Pancreas (tissue), 10 donors: ENCODE results near the gene FOXA2. TPM values are rescaled to one million over a fixed set of nuclear protein-coding genes. Genes with fewer than 3 reads are reported as not detected.

Experiments used
- ATAC-seq, 4 donors: fragments of 200-7000 bp; cut with Tn5 transposase; one replicate each; pipeline versions ENCODE4 v1.8.0 to v1.9.1; 2020; ENCODE audit warnings: mild to moderate bottlenecking in 4 of 4, moderate library complexity in 4 of 4
- DNase-seq, 6 donors: peaks; one replicate each; pipeline ENCODE4 v3.0.0-alpha.2; 2020
- FAIRE-seq: peaks from 2 replicates; lab custom pipeline; 2012; peaks lifted over from hg19 to GRCh38; lab: Jason Lieb, UNC
- H3K27ac ChIP-seq, 4 donors: fragments of 200-600 bp; sonication (generic); 1 replicate in 3 of 4; 2 replicates in 1 of 4; pipeline versions ENCODE4 v1.5.0 to v1.8.0; 2020
- H3K27me3 ChIP-seq, 4 donors: fragments of 200-600 bp; one replicate each; pipeline ENCODE4 v1.8.0; 2021
- H3K36me3 ChIP-seq, 3 donors: fragments of 200-600 bp; sonication (generic) in 1 of 3; one replicate each; pipeline versions ENCODE4 v1.5.0 to v1.8.0; 2020 to 2021
- H3K4me1 ChIP-seq, 3 donors: fragments of 200-600 bp; one replicate each; pipeline ENCODE4 v1.8.0; 2021
- H3K4me3 ChIP-seq, 4 donors: fragments of 200-600 bp; sonication (generic) in 2 of 4; one replicate each; pipeline versions ENCODE4 v1.5.0 to v1.8.0; 2020 to 2021
- H3K9me3 ChIP-seq, 4 donors: fragments of 200-600 bp; one replicate each; pipeline ENCODE4 v1.8.0; 2021
- CTCF ChIP-seq, 4 donors: fragments of 200-600 bp; sonication (generic) in 3 of 4; IDR thresholded peaks; one replicate each; pipeline versions ENCODE4 v1.5.0 to v1.8.0; 2021; ENCODE audit warnings: antibody characterized with exemption in 4 of 4
- WGBS, 2 donors: extraction: QIAGEN DNeasy Blood & Tissue Kit; methylation state at CpG; one replicate each; pipeline ENCODE4 v1.1.7; 2013; 5-methylcytosine and 5-hydroxymethylcytosine counted together
- intact Hi-C, 3 donors: fragments of 100-400 bp; cut with DNase I; formaldehyde crosslinking; loops; one replicate each; pipeline versions ENCODE4 v1.11.1 to v1.14.2; 2022
- polyA plus RNA-seq, 2 donors: library from polyadenylated mRNA; stranded (reverse); fragments of 200-250 nt; gene quantifications; one replicate each; pipeline ENCODE4 v1.2.3, GENCODE V29; 2013
- total RNA-seq, 6 donors: library from RNA; stranded (reverse); fragmentation: NEBNext Ultra II Directional in 4 of 6; extraction: Animal tissue kit (Norgen Biotek cat#: 25700) in 4 of 6; gene quantifications; one replicate each; pipeline versions ENCODE4 v1.2.1 to v1.2.4, GENCODE V29; 2021 to 2023
- donor health status: healthy with polysubstance abuse.
- donor health status: DM: no; HTN: no; CAD: no; lungs with moderate emphysema.
- donor health status: DM: no; HTN: no; CAD: no.
- donor health status: control.
- donor health status: control.
- donor health status: Bipolar disorder and iron deficiency.
- donor health status: DM: yes; HTN: yes; CAD: no.
- donor health status: DM: no; HTN: no; CAD: no.
- donor health status: DM: no; HTN: no; CAD: no.
- donor health status: DM: yes; HTN: yes; CAD: no.

Gene FOXA2
- total and polyA plus RNA-seq, 8 donors: 14.2 to 30.4 (median 18.3) TPM

DNA sequence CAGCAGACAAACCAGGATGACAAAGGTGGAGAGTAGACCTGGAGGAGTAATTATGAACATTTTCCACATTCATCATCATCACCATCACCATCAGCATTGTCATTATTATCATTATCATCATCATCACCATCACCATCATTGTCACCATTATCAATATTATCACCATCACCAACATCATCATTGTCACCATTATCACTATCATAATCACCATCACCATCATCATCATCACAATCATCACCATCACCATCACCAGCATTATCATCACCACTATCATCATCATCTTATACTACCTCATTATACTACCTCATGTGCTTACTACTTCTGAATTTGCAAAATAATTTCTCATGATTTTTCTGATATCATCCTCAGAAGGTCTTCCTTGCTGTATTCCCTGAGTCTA lies 39.3 kb downstream of the FOXA2 start:
- no peaks in the 10 kb centered on the region for H3K27me3 ChIP-seq
- DNase-seq (no peak), FAIRE-seq (no peak), ATAC-seq (no peak)
- no peak for TF ChIP-seq CTCF (IDR thresholded peaks at IDR 0.05)
- H3K27ac ChIP-seq: no peak overlapping the region
- H3K4me1 ChIP-seq: no peaks in the 10 kb centered on the region
- no peaks in the 10 kb centered on the region for H3K36me3 ChIP-seq
- H3K9me3 ChIP-seq: no peaks in the 10 kb centered on the region
- no peak overlapping the region for H3K4me3 ChIP-seq
- intact Hi-C loops: no loop called here

DNA sequence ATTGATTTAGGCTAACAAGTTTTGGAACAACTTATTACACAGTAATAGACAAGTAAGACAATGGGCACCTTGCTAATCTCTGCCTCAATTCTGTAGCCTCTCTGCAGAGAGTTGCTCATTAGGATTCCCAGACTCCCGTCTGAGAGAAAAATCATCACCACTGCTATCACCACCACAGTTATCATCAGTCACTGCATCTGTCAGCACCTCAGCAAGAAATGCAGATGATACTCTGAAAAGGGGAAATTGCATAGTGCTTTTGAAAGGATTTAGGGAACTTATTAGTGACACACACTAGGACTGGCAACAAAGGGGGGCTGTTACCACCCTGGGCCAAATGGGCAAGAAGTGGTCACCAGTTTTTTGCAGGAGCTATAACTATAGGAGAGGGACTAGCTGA lies 39.9 kb downstream of the FOXA2 start:
- DNase-seq (no peak), FAIRE-seq (no peak)
- TF ChIP-seq CTCF (IDR thresholded peaks at IDR 0.05): no peak

GRCh38 chr20:22542427-22542826 lies 41.9 kb downstream of the FOXA2 start:
- no peak overlapping the region for H3K4me3 ChIP-seq
- WGBS, 2 donors: 62 to 71% methylated on average over 1 of the region's 1 CpG
- no peak for ATAC-seq
- TF ChIP-seq CTCF (IDR thresholded peaks at IDR 0.05): no peak
- H3K4me1 ChIP-seq: no peaks in the 10 kb centered on the region
- intact Hi-C loops: no loop called here
- FAIRE-seq: no peak
- no peak overlapping the region for H3K27ac ChIP-seq
- no peak for DNase-seq
- no peaks in the 10 kb centered on the region for H3K36me3 ChIP-seq
- H3K9me3 ChIP-seq: no peaks in the 10 kb centered on the region
- no peaks in the 10 kb centered on the region for H3K27me3 ChIP-seq

More for the DNA sequence above, 39.9 kb downstream of the FOXA2 start:
- Histone ChIP-seq H3K27me3 (no peaks in the 10 kb centered on the region), H3K4me1 (no peaks in the 10 kb centered on the region), H3K36me3 (no peaks in the 10 kb centered on the region), H3K27ac (no peak overlapping the region), H3K9me3 (no peaks in the 10 kb centered on the region), H3K4me3 (no peak overlapping the region)
- WGBS, 2 donors: 78 to 88% methylated on average over 1 of the region's 1 CpG
- intact Hi-C loops: no loop called here
- ATAC-seq: no peak

DNA sequence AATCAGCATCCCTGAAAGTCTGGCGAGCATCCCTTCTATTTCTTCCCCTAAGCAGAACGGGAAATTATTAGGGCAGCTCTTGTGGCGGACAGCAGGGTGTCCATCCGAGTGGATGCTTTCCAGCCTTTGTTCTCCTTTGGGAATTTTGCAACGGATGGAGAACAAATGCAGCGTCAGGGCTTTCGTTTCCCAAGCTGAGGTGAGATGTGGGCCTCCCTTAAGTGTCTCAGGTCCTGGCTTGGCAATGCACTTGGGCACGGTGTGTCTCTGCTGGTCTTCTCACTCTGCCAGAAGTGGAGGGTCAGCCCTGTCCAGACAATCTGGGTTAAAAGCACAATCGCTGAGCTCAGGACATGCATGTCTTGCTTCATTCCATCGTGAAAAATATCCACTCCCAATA lies 43.5 kb downstream of the FOXA2 start:
- H3K9me3 ChIP-seq: no peaks in the 10 kb centered on the region
- H3K4me1 ChIP-seq: no peaks in the 10 kb centered on the region
- FAIRE-seq: no peak
- TF ChIP-seq CTCF (IDR thresholded peaks at IDR 0.05): no peak
- intact Hi-C loops: no loop called here
- H3K27ac ChIP-seq: no peak overlapping the region
- WGBS, 2 donors: 75 to 81% methylated on average over 10 of the region's 10 CpGs
- no peak overlapping the region for H3K4me3 ChIP-seq
- no peaks in the 10 kb centered on the region for H3K27me3 ChIP-seq
- no peaks in the 10 kb centered on the region for H3K36me3 ChIP-seq
- DNase-seq: no peak
- no peak for ATAC-seq

GRCh38 chr20:22536956-22537756 lies 47.2 kb downstream of the FOXA2 start:
- FAIRE-seq: no peak
- Histone ChIP-seq H3K36me3 (no peaks in the 10 kb centered on the region), H3K4me1 (peaks cover 0 to 7% (median 6%) of the 10 kb centered on the region in 3 donors), H3K4me3 (no peak overlapping the region), H3K9me3 (no peaks in the 10 kb centered on the region), H3K27me3 (no peaks in the 10 kb centered on the region), H3K27ac (no peak overlapping the region)
- intact Hi-C loops: no loop called here
- no peak for DNase-seq
- ATAC-seq: no peak
- WGBS, 2 donors: 75 to 80% methylated on average over 4 of the region's 4 CpGs
- no peak for TF ChIP-seq CTCF (IDR thresholded peaks at IDR 0.05)
